Measurements from ENCODE around the gene FEV.

- TF ChIP-seq CTCF (IDR thresholded peaks at IDR 0.05; ENCODE audit: insufficient read depth, low read length, poor library complexity, severe bottlenecking) (peak; percentile 85), EZH2phosphoT487 (conservative IDR thresholded peaks at IDR 0.05; ENCODE audit: low read length) (no peak)
These were observed 44.8 kb upstream of the FEV start for GRCh38 chr2:219029829-219030165.
